HG03354 (cell line): ENCODE data around the gene CLDN4.
"Not testable (repeated sequence)": the region's sequence is repeated elsewhere in the genome, so short reads cannot be mapped to it uniquely, and the experiment has no call there.

ENCODE experiments used
- ATAC-seq: cut with Tn5 transposase; IDR thresholded peaks from one replicate; pipeline ENCODE4 v1.9.1; 2021; ENCODE audit warnings: mild to moderate bottlenecking; ENCODE audit not compliant: unreplicated experiment, poor library complexity, severe bottlenecking

Gene CLDN4

GRCh38 chr7:73839743-73840714 is 9.2 kb downstream of the CLDN4 start:
- no peak for ATAC-seq

GRCh38 chr7:73840715-73841379 is 10.1 kb downstream of the CLDN4 start:
- ATAC-seq = no peak

GRCh38 chr7:73841689-73842066 is 10.9 kb downstream of the CLDN4 start:
- ATAC-seq = no peak

GRCh38 chr7:73842067-73842976 is 11.5 kb downstream of the CLDN4 start, which contains the start of gene METTL27:
Gene METTL27 (minus strand): TSS chr7:73842516. CDS start chr7:73842140, 376 bp downstream.
- peak; percentile 96 for ATAC-seq

GRCh38 chr7:73844131-73844547 is 13.3 kb downstream of the CLDN4 start:
- no peak for ATAC-seq

- ATAC-seq = no peak
These were observed 14.2 kb downstream of the CLDN4 start for GRCh38 chr7:73844848-73845460.

- not testable (repeated sequence) for ATAC-seq
These were observed 15.0 kb downstream of the CLDN4 start for GRCh38 chr7:73845701-73846195.

GRCh38 chr7:73847941-73848723 is 17.3 kb downstream of the CLDN4 start:
- no peak for ATAC-seq

- no peak for ATAC-seq
These were observed 20.0 kb downstream of the CLDN4 start for GRCh38 chr7:73850781-73851207.

- ATAC-seq = peak; percentile 80
These were observed 20.9 kb downstream of the CLDN4 start for GRCh38 chr7:73851410-73852338.

- ATAC-seq = no peak
These were observed 21.7 kb downstream of the CLDN4 start for GRCh38 chr7:73852500-73852899.

GRCh38 chr7:73856941-73857340 is 26.1 kb downstream of the CLDN4 start:
- ATAC-seq = no peak

- no peak for ATAC-seq
These were observed 28.0 kb downstream of the CLDN4 start for GRCh38 chr7:73858807-73859206.

GRCh38 chr7:73860859-73861258 is 30.1 kb downstream of the CLDN4 start, which contains the start of gene TMEM270:
Gene TMEM270 (plus strand): TSS chr7:73861159. CDS start chr7:73861195, 36 bp downstream.
- no peak for ATAC-seq

GRCh38 chr7:73861305-73861704 is 30.5 kb downstream of the CLDN4 start:
- no peak for ATAC-seq

GRCh38 chr7:73864981-73865711 is 34.4 kb downstream of the CLDN4 start:
- no peak for ATAC-seq
